ENCODE results near the gene MED25. TPM values are rescaled to one million over a fixed set of nuclear protein-coding genes. Genes with fewer than 3 reads are reported as not detected.

MED25 gene
- total RNA-seq, 2 donors from 2014 or later = 89.1 to 90.0 TPM

DNA sequence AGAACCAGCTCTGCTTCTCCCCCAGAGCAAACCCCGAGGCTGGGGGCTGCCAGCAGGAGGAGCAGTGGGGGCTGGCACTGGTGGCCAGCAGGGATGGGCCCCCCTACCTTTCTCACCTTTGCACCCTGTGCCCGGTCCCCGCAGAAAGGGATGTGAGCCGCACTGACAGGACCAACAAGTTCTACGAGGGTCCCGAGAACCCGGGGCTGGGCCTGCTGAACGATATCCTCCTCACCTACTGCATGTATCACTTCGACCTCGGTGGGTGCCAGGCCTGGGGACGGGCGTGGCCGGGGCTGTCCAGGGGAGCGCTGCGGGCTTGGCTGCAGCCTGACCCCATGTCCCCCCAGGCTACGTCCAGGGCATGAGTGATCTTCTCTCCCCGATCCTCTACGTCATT, 66.0 kb downstream of the MED25 start:
- H3K27ac Mint-ChIP-seq = no peak overlapping the region
- H3K9me3 Mint-ChIP-seq = no peaks in the 10 kb centered on the region
- Histone ChIP-seq H3K9ac (ENCODE audit: extremely low read depth, low read length, poor library complexity, severe bottlenecking) (no peak overlapping the region), H3K9me3 (ENCODE audit: control insufficient read depth, low read length) (no peaks in the 10 kb centered on the region), H3K4me1 (ENCODE audit: control insufficient read depth, insufficient read depth, low read length) (no peaks in the 10 kb centered on the region), H3K27me3 (ENCODE audit: control insufficient read depth, insufficient read depth, low read length, poor library complexity, severe bottlenecking) (no peaks in the 10 kb centered on the region), H3K27ac (ENCODE audit: low read depth, low read length) (no peak overlapping the region), H3K4me3 (ENCODE audit: low read length) (no peak overlapping the region), H3K36me3 (ENCODE audit: control insufficient read depth, insufficient read depth, low read length) (peaks cover 53% of the 10 kb centered on the region)
- H3K36me3 Mint-ChIP-seq (ENCODE audit: low read depth) = peaks cover 66% of the 10 kb centered on the region
- TF ChIP-seq, protein P1, sequence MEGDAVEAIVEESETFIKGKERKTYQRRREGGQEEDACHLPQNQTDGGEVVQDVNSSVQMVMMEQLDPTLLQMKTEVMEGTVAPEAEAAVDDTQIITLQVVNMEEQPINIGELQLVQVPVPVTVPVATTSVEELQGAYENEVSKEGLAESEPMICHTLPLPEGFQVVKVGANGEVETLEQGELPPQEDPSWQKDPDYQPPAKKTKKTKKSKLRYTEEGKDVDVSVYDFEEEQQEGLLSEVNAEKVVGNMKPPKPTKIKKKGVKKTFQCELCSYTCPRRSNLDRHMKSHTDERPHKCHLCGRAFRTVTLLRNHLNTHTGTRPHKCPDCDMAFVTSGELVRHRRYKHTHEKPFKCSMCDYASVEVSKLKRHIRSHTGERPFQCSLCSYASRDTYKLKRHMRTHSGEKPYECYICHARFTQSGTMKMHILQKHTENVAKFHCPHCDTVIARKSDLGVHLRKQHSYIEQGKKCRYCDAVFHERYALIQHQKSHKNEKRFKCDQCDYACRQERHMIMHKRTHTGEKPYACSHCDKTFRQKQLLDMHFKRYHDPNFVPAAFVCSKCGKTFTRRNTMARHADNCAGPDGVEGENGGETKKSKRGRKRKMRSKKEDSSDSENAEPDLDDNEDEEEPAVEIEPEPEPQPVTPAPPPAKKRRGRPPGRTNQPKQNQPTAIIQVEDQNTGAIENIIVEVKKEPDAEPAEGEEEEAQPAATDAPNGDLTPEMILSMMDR (conservative IDR thresholded peaks at IDR 0.05) = no peak
- no peak for DNase-seq
- H3K4me1 Mint-ChIP-seq = no peaks in the 10 kb centered on the region
- H3K27me3 Mint-ChIP-seq (ENCODE audit: insufficient read depth) = peaks cover 3% of the 10 kb centered on the region
- no peak overlapping the region for H3K4me3 Mint-ChIP-seq
- 92 to 94% methylated on average over 14 to 18 of the region's 18 CpGs for WGBS, 2 experiments (ENCODE audit: insufficient coverage in 1 of 2, insufficient read length in 1 of 2)

DNA sequence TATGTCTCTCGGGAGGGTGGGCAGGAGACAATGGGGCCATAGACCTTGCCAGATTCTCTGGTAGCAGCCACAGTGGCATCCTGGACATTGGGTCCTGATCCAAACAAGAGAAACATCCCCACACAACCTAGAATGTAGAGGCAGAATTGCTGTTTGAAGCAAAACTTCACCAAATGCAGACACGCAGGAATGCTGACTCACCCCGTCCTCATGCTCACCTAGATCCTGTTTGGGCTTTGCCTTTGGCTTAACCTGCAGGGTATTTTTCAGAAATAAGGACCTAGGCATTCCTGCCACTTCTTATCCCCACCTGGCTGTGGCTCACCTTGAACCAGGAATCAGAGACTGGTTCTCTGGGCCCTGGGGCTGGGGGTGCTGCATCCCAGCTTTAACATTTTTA, 66.7 kb downstream of the MED25 start:
- Histone ChIP-seq H3K4me1 (ENCODE audit: control insufficient read depth, insufficient read depth, low read length) (no peaks in the 10 kb centered on the region), H3K27me3 (ENCODE audit: control insufficient read depth, insufficient read depth, low read length, poor library complexity, severe bottlenecking) (no peaks in the 10 kb centered on the region), H3K27ac (ENCODE audit: low read depth, low read length) (no peak overlapping the region), H3K9ac (ENCODE audit: extremely low read depth, low read length, poor library complexity, severe bottlenecking) (no peak overlapping the region), H3K9me3 (ENCODE audit: control insufficient read depth, low read length) (no peaks in the 10 kb centered on the region), H3K36me3 (ENCODE audit: control insufficient read depth, insufficient read depth, low read length) (peaks cover 47% of the 10 kb centered on the region), H3K4me3 (ENCODE audit: low read length) (no peak overlapping the region)
- H3K4me1 Mint-ChIP-seq = no peaks in the 10 kb centered on the region
- DNase-seq = no peak
- H3K4me3 Mint-ChIP-seq = no peak overlapping the region
- peaks cover 8% of the 10 kb centered on the region for H3K27me3 Mint-ChIP-seq (ENCODE audit: insufficient read depth)
- H3K36me3 Mint-ChIP-seq (ENCODE audit: low read depth) = peaks cover 66% of the 10 kb centered on the region
- H3K9me3 Mint-ChIP-seq = peaks cover 5% of the 10 kb centered on the region
- TF ChIP-seq, protein P1 (conservative IDR thresholded peaks at IDR 0.05) = no peak
- no peak overlapping the region for H3K27ac Mint-ChIP-seq
- 92 to 96% methylated on average over 2 to 3 of the region's 3 CpGs for WGBS, 2 experiments (ENCODE audit: insufficient coverage in 1 of 2, insufficient read length in 1 of 2)

Small RNA genes within 50 kb of the gene (microRNA-seq; reads per million reads assigned to microRNA genes)
- 0.89 reads per million for gene MIR4749 (ENCODE audit: borderline microRNAs expressed)
- gene MIR6799 (ENCODE audit: borderline microRNAs expressed) = not detected
- not detected for gene MIR6800 (ENCODE audit: borderline microRNAs expressed)

Other genes with a start within 250 kb of the MED25 start
- gene NOSIP, start 237.7 kb upstream of the MED25 start, total RNA-seq = 10 to 100 TPM; 58.0 to 62.3 TPM
- gene PRRG2, start 237.0 kb upstream of the MED25 start, total RNA-seq = 1 to 10 TPM; 3.7 to 6.9 TPM
- gene PRR12, start 227.1 kb upstream of the MED25 start, total RNA-seq = 10 to 100 TPM; 67.6 to 69.6 TPM
- gene RRAS, start 178.1 kb upstream of the MED25 start, total RNA-seq = 1 to 10 TPM; 5.8 to 7.3 TPM
- gene SCAF1, start 176.1 kb upstream of the MED25 start, total RNA-seq = 10 to 100 TPM; 84.8 to 94.5 TPM
- 100 to 1,000 TPM; 127 to 128 TPM for gene IRF3, start 152.4 kb upstream of the MED25 start, total RNA-seq
- gene BCL2L12, start 152.4 kb upstream of the MED25 start, total RNA-seq = 100 to 1,000 TPM in 1 of 2 donors, 10 to 100 TPM in 1; 91.8 to 101 TPM
- 100 to 1,000 TPM; 343 to 362 TPM for gene PRMT1, start 141.0 kb upstream of the MED25 start, total RNA-seq
- gene ADM5, start 128.7 kb upstream of the MED25 start, total RNA-seq = 1 to 10 TPM; 4.6 to 7.7 TPM
- 10 to 100 TPM; 41.4 to 59.7 TPM for gene CPT1C, start 127.2 kb upstream of the MED25 start, total RNA-seq
- gene TSKS, start 55.0 kb upstream of the MED25 start, total RNA-seq = under 1 TPM in 1 of 2 donors, not detected in 1; 0.31 TPM
- 100 to 1,000 TPM; 100 to 110 TPM for gene AP2A1, start 51.3 kb upstream of the MED25 start, total RNA-seq
- 10 to 100 TPM; 26.1 to 41.2 TPM for gene FUZ, start 5.0 kb upstream of the MED25 start, total RNA-seq
- gene PTOV1, start 32.9 kb downstream of the MED25 start, total RNA-seq = 100 to 1,000 TPM; 279 to 287 TPM
- 100 to 1,000 TPM; 161 to 163 TPM for gene PNKP, start 49.3 kb downstream of the MED25 start, total RNA-seq
- gene AKT1S1, start 59.1 kb downstream of the MED25 start, total RNA-seq = 10 to 100 TPM; 41.3 to 47.0 TPM
- 10 to 100 TPM; 40.7 to 47.3 TPM for gene TBC1D17, start 59.4 kb downstream of the MED25 start, total RNA-seq
- under 1 TPM in 1 of 2 donors, not detected in 1; 0.97 TPM for gene IL4I1, start 78.6 kb downstream of the MED25 start, total RNA-seq
- 10 to 100 TPM in 1 of 2 donors, 1 to 10 TPM in 1; 7.4 to 12.0 TPM for gene ATF5, start 110.9 kb downstream of the MED25 start, total RNA-seq
- 10 to 100 TPM; 84.9 to 96.4 TPM for gene NUP62, start 111.2 kb downstream of the MED25 start, total RNA-seq
- gene SIGLEC11, start 142.9 kb downstream of the MED25 start, total RNA-seq = not detected
- 10 to 100 TPM; 43.5 to 48.9 TPM for gene VRK3, start 207.1 kb downstream of the MED25 start, total RNA-seq
- 10 to 100 TPM in 1 of 2 donors, 1 to 10 TPM in 1; 9.5 to 12.0 TPM for gene ZNF473, start 207.7 kb downstream of the MED25 start, total RNA-seq